Measurements from ENCODE around the gene UNC5A.
A peak's percentile ranks its signal among the peaks of the same experiment; 100 is the strongest.

Gene UNC5A

DNA sequence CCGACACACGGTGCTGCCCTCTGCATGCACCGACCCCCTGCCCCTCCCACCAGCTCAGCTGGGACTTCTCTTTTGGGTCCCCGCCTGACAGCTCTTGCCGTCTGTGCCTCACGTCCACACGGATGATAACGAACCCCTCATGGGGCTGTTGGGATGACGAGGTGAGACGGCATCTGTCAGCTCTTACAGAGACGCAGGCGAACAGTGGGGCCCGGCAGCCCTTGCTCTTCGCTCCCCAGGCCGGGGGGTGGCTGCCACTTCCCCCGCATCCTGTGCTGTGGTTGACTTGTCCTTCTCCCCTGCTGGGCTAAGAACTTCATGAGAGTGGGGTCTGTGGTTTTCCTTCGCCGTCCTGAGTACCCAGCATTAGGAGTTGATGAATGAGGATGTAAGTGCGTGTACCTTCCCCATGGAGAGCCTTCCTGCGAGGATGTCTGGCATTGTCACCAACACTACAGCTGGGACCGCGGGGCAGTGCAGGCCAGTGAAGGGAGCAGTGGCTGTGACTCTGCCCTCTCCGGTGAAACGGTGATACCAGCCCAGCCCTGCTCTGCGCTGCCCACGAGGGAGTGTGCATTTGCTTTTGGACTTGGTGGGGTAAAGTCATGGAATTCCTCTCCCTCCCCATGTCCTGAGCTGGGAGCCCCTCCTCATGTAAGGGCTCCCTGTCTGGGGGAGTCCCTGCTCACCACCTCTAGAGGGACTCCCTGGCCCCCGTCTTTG, 65.6 kb downstream of the UNC5A start:
- no peak for DNase-seq (ENCODE audit: low read depth, low spot score)
- no peak overlapping the region for H3K27ac ChIP-seq
- H3K4me3 ChIP-seq: no peak overlapping the region
- H3K9ac ChIP-seq (ENCODE audit: insufficient read length): no peak overlapping the region
- H3K36me3 ChIP-seq (ENCODE audit: insufficient read depth, low read length): no peaks in the 10 kb centered on the region
- TF ChIP-seq EZH2 (IDR thresholded peaks at IDR 0.05): no peak
- TF ChIP-seq POLR2AphosphoS5 (IDR thresholded peaks at IDR 0.05; ENCODE audit: borderline replicate concordance, low read depth, low read length): peak; percentile 20; the same call in 1 of the 2 replicates
- no peaks in the 10 kb centered on the region for H3K9me3 ChIP-seq (ENCODE audit: low read depth, low read length)

DNA sequence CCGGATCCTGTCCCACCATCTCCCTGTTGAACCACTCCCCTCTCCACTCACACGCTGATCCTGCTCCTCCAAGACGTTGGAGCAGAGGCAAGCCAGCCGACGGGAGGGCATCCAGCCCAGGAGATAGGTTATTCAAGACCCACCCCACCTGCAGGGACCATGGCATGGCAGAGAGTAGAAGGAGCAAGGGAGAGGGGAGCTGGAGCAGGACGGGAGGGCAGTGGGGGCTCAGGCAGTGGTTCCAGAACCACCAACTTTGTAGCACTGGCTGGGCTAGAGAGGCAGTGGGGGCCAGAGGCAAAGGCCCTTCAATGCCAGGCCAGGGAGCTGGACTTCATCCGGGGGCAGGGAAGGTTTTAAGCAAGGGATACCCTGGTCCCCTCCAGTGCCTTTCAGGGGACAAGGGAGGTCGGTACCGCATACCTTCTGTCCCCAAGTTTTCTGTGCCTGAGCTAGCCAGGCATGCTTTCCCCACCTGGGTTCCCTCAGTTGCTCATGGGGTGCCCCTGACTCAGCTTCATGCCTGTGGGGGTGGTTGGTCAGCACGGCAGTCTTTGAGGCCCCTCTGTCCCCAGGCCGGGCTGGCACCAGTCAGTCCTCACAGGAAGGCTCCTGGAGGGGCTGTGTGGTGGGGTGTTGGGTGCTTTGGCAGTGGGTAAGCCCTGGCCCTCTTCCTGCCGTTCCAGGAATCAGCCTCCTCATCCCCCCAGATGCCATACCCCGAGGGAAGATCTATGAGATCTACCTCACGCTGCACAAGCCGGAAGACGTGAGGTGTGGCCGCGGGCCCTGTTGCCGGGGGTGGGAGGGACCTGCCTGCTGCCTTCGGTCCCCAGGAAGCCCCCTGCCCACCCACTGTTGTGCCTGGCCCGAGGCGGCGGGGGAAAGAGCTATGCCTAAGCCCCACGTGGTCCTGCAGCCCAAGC, 66.4 kb downstream of the UNC5A start:
- Histone ChIP-seq H3K4me3 (no peak overlapping the region), H3K36me3 (ENCODE audit: insufficient read depth, low read length) (no peaks in the 10 kb centered on the region), H3K9me3 (ENCODE audit: low read depth, low read length) (no peaks in the 10 kb centered on the region), H3K27ac (no peak overlapping the region), H3K9ac (ENCODE audit: insufficient read length) (no peak overlapping the region)
- TF ChIP-seq POLR2AphosphoS5 (IDR thresholded peaks at IDR 0.05; ENCODE audit: borderline replicate concordance, low read depth, low read length): no peak
- TF ChIP-seq EZH2 (IDR thresholded peaks at IDR 0.05): no peak
- no peak for TF ChIP-seq FOXP2 (optimal IDR thresholded peaks at IDR 0.05; ENCODE audit: control extremely low read depth, extremely low read length, insufficient read depth)
- no peak for DNase-seq (ENCODE audit: low read depth, low spot score)

DNA sequence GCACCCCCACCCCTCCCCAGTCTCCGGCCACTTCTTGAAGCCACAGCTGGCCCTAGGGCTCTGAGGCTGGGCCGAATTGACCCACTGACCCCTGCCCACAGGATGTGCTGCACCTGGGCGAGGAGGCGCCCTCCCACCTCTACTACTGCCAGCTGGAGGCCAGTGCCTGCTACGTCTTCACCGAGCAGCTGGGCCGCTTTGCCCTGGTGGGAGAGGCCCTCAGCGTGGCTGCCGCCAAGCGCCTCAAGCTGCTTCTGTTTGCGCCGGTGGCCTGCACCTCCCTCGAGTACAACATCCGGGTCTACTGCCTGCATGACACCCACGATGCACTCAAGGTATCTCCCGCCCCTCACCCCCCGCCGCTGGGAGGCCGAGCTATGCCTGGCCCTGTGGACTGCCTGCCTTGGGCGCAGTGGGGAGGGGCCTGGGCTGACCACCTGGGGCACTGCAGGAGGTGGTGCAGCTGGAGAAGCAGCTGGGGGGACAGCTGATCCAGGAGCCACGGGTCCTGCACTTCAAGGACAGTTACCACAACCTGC, 67.5 kb downstream of the UNC5A start:
- DNase-seq (ENCODE audit: low read depth, low spot score): no peak
- no peak overlapping the region for H3K9ac ChIP-seq (ENCODE audit: insufficient read length)
- no peak overlapping the region for H3K27ac ChIP-seq
- H3K4me3 ChIP-seq: no peak overlapping the region
- no peaks in the 10 kb centered on the region for H3K36me3 ChIP-seq (ENCODE audit: insufficient read depth, low read length)
- TF ChIP-seq EZH2 (IDR thresholded peaks at IDR 0.05) (no peak), FOXP2 (optimal IDR thresholded peaks at IDR 0.05; ENCODE audit: control extremely low read depth, extremely low read length, insufficient read depth) (no peak), POLR2AphosphoS5 (IDR thresholded peaks at IDR 0.05; ENCODE audit: borderline replicate concordance, low read depth, low read length) (no peak)
- no peaks in the 10 kb centered on the region for H3K9me3 ChIP-seq (ENCODE audit: low read depth, low read length)

DNA sequence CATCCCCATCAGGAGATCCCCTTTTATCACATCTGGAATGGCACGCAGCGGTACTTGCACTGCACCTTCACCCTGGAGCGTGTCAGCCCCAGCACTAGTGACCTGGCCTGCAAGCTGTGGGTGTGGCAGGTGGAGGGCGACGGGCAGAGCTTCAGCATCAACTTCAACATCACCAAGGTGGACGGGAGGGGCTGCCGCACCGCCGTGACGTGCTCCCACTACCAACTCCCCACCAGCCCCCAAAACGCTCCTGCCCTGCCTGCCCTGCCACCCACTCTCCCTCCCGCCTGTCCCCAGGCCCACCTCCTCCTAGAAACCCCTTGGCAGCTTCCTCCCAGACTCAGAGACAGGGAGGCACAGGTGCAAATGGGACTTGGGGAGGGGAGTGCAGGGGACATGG, 68.1 kb downstream of the UNC5A start:
- no peak overlapping the region for H3K9ac ChIP-seq (ENCODE audit: insufficient read length)
- H3K9me3 ChIP-seq (ENCODE audit: low read depth, low read length): no peaks in the 10 kb centered on the region
- no peaks in the 10 kb centered on the region for H3K36me3 ChIP-seq (ENCODE audit: insufficient read depth, low read length)
- no peak for DNase-seq (ENCODE audit: low read depth, low spot score)
- no peak overlapping the region for H3K4me3 ChIP-seq
- TF ChIP-seq POLR2AphosphoS5 (IDR thresholded peaks at IDR 0.05; ENCODE audit: borderline replicate concordance, low read depth, low read length) (no peak), EZH2 (IDR thresholded peaks at IDR 0.05) (no peak), FOXP2 (optimal IDR thresholded peaks at IDR 0.05; ENCODE audit: control extremely low read depth, extremely low read length, insufficient read depth) (no peak)
- H3K27ac ChIP-seq: no peak overlapping the region

DNA sequence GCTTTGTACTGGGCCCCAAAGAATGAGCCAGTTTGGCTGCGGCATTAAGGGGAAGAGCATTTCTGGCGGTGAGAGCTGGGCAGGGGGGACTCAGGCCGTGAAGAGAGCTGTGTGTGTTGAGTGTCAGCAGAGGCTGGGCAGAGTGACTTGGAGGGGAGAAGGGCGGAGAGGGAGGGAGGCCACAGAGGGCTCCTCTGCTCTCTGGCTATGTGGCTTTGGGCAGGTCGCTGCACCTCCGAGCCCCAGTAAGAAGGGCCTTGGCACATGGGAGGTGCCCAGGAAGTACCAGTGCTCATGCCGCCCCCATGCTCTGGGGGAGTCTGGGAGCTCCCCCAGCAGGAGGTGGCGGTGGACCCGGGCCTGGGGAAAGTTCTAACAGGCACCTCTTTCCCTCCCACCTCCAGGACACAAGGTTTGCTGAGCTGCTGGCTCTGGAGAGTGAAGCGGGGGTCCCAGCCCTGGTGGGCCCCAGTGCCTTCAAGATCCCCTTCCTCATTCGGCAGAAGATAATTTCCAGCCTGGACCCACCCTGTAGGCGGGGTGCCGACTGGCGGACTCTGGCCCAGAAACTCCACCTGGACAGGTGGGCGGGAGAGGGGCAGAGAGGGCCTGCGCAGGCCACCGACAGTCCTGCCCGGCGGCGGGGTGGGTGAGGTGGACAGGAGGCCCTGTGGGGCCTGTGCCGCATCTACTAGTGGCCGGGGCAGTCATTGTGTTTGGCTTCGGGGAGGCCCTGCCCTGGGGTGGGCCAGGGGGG, 68.7 kb downstream of the UNC5A start:
- H3K27ac ChIP-seq: no peak overlapping the region
- H3K36me3 ChIP-seq (ENCODE audit: insufficient read depth, low read length): no peaks in the 10 kb centered on the region
- no peak overlapping the region for H3K9ac ChIP-seq (ENCODE audit: insufficient read length)
- H3K4me3 ChIP-seq: no peak overlapping the region
- H3K9me3 ChIP-seq (ENCODE audit: low read depth, low read length): no peaks in the 10 kb centered on the region
- TF ChIP-seq FOXP2 (optimal IDR thresholded peaks at IDR 0.05; ENCODE audit: control extremely low read depth, extremely low read length, insufficient read depth) (no peak), POLR2AphosphoS5 (IDR thresholded peaks at IDR 0.05; ENCODE audit: borderline replicate concordance, low read depth, low read length) (no peak), EZH2 (IDR thresholded peaks at IDR 0.05) (no peak)
- no peak for DNase-seq (ENCODE audit: low read depth, low spot score)

DNA sequence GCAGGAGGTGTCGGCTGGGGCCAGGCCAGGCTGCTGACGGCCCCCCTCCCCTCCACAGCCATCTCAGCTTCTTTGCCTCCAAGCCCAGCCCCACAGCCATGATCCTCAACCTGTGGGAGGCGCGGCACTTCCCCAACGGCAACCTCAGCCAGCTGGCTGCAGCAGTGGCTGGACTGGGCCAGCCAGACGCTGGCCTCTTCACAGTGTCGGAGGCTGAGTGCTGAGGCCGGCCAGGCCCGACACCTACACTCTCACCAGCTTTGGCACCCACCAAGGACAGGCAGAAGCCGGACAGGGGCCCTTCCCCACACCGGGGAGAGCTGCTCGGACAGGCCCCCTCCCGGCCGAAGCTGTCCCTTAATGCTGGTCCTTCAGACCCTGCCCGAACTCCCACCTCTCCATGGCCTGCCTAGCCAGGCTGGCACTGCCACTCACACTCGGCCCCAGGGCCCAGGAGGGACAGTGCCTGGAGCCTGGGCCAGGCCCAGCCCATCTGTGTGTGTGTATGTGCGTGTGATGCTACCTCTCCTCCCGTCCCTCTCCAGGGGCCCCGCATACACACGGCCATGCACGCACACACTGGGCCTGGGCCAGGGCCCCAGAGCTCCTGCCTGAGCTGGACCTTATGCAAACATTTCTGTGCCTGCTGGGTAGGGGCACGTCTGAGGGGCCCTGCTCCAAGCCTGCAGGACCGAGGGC, 69.5 kb downstream of the UNC5A start:
- no peak overlapping the region for H3K9ac ChIP-seq (ENCODE audit: insufficient read length)
- H3K4me3 ChIP-seq: no peak overlapping the region
- H3K27ac ChIP-seq: no peak overlapping the region
- no peak for DNase-seq (ENCODE audit: low read depth, low spot score)
- H3K9me3 ChIP-seq (ENCODE audit: low read depth, low read length): no peaks in the 10 kb centered on the region
- TF ChIP-seq EZH2 (IDR thresholded peaks at IDR 0.05) (no peak), POLR2AphosphoS5 (IDR thresholded peaks at IDR 0.05; ENCODE audit: borderline replicate concordance, low read depth, low read length) (no peak), FOXP2 (optimal IDR thresholded peaks at IDR 0.05; ENCODE audit: control extremely low read depth, extremely low read length, insufficient read depth) (no peak)
- no peaks in the 10 kb centered on the region for H3K36me3 ChIP-seq (ENCODE audit: insufficient read depth, low read length)

DNA sequence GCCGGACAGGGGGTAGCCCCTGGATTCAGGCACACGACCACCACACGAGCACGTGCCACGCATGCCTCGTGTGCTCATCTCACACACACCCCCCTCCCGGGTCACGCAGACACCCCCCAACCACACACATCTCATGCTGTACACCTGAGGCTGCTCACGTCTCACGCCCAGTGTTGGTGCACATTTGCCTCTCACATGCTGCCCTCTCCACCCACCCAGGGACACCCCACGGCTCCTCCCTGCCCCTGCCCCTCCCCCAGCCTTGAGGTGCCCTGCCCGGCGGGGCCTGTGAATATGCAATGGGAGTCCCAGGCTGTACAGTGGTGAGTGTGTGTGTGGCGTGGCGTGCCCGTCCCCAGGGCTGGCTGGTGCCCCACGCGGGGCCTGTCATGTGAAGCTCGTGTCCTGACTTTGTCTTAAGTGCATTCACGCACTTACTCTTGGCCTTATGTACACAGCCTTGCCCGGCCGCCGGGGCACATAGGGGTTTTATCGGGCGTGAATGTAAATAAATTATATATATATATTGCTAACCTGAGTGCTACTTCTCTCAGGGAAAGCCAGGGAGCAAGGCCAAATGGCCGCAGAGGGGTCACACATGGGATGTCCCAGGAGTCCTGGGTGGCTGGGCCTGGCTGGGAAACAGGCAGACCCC, 70.1 kb downstream of the UNC5A start:
- Histone ChIP-seq H3K36me3 (ENCODE audit: insufficient read depth, low read length) (no peaks in the 10 kb centered on the region), H3K9me3 (ENCODE audit: low read depth, low read length) (no peaks in the 10 kb centered on the region), H3K4me3 (no peak overlapping the region), H3K27ac (no peak overlapping the region), H3K9ac (ENCODE audit: insufficient read length) (no peak overlapping the region)
- TF ChIP-seq POLR2AphosphoS5 (IDR thresholded peaks at IDR 0.05; ENCODE audit: borderline replicate concordance, low read depth, low read length) (no peak), FOXP2 (optimal IDR thresholded peaks at IDR 0.05; ENCODE audit: control extremely low read depth, extremely low read length, insufficient read depth) (no peak), EZH2 (IDR thresholded peaks at IDR 0.05) (no peak)
- no peak for DNase-seq (ENCODE audit: low read depth, low spot score)

Measured in SK-N-MC (cell line).